ENCODE measurements around the gene TNS3. TPM values are rescaled to one million over a fixed set of nuclear protein-coding genes. Genes with fewer than 3 reads are reported as not detected.

The TNS3 gene
- total and polyA plus RNA-seq, 9 of the 15 experiments (the other 6 are each of a cell fraction or from before 2014, with no cell fraction given) = 0.20 TPM; not detected in 8

DNA sequence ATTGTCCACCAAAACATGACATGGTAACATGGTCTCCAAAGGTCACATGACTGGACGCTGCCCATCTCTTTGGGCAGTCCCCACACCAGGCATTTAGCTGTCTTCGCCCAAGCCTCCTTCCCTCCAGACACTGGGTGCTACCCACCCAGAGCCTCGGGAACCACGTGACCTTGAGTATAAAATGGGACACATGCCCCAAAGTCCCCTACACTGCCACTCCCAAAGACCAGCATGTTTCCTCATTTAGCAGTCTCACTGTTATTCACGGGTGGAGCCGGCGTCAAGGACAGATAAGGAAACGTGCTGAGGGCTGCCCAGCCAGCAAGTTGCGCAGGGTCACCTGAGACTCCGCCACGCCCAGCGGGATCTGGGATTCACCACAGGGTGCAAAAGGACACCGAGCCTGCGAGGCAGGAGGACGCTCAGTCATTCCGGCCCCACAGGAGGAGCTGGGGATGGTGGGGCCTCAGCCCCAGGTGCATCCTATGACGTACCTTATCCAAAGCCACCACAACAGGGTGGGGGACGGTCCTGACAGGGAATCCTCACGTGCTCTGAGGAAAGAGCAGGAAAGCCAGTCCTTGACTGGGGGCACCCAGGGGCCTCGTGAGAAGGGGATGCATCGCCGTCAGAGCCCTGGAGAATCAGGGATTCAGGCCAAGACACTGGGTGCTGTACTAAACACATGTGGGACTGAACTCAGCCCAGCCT lies 226.9 kb downstream of the TNS3 start (continued):
- TF ChIP-seq DACH1 (IDR thresholded peaks at IDR 0.05; ENCODE audit: partially characterized antibody) (no peak), CBFA2T2 (conservative IDR thresholded peaks at IDR 0.05) (peak; percentile 31; the same call in 1 of the 2 replicates), SPI1 (IDR thresholded peaks at IDR 0.05; ENCODE audit: borderline replicate concordance, low read depth, low read length) (no peak)

- H3K36me3 ChIP-seq (ENCODE audit: control insufficient read depth, insufficient read depth, low read length) = no peaks in the 10 kb centered on the region
- ChIA-PET POLR2A (no interaction called here), CTCF (ENCODE audit: low intra/inter-chr PET ratio) (no interaction called here)
- no peaks in the 10 kb centered on the region for H3K9me1 ChIP-seq (ENCODE audit: control insufficient read depth, insufficient read depth, low read length)
- WGBS (ENCODE audit: insufficient coverage, low coverage, missing lambda C conversion rate) = 4% methylated on average over 4 of the region's 4 CpGs
- ATAC-seq (no peak), DNase-seq (ENCODE audit: extremely low read depth in 1 of 4, low spot score in 3 of 4) (peak in 3 of 4 experiments; percentile 11 to 23 (median 22)), FAIRE-seq (no peak)
- H3K4me3 ChIP-seq = no peak overlapping the region
- H3K9ac ChIP-seq (ENCODE audit: insufficient read depth in 1 of 2, low read depth in 2 of 2, low read length in 2 of 2) = no peak overlapping the region
- H3K4me1 ChIP-seq (replicated peaks in 1 of 2; ENCODE audit: control insufficient read depth in 2 of 2, insufficient read depth in 2 of 2, low read length in 2 of 2) = peaks cover 10 to 14% of the 10 kb centered on the region in 2 experiments; a peak in 4 of 5 replicates
- H2AFZ ChIP-seq (ENCODE audit: low read depth, low read length) = no peak overlapping the region
- no peak overlapping the region for H3K27ac ChIP-seq (ENCODE audit: extremely low read depth, low read depth, low read length)
- no peak overlapping the region; the same call in 1 of the 2 replicates for H3K4me2 ChIP-seq (ENCODE audit: insufficient read depth, low read length)
- no peaks in the 10 kb centered on the region for H3K9me3 ChIP-seq (replicated peaks; ENCODE audit: control insufficient read depth, insufficient read depth, low read depth, low read length)
- H4K20me1 ChIP-seq (replicated peaks; ENCODE audit: control insufficient read depth, insufficient read depth, low read length) = no peaks in the 10 kb centered on the region
- in situ Hi-C loops (cut with MboI) (no loop called here), intact Hi-C loops (cut with micrococcal nuclease) (loop anchor here (5.0 kb wide), 1 partner anchor 83 kb away; no protein-coding TSS in a partner anchor)
- 0 out of 2 replicates have a peak, but pooled peaks have one; percentile 31 for TF ChIP-seq TAL1 (IDR thresholded peaks at IDR 0.05)
- 0 out of 2 replicates have a peak, but pooled peaks have one; percentile 15 for TF ChIP-seq CBFA2T2 (conservative IDR thresholded peaks at IDR 0.05)
- peak; percentile 28; the same call in 1 of the 2 replicates for TF ChIP-seq TCF3 (CRISPR knock-in tag; IDR thresholded peaks at IDR 0.05)
- no peak for TF ChIP-seq CHD1 (IDR thresholded peaks at IDR 0.05; ENCODE audit: low read length)
- peaks cover 3 to 43% of the 10 kb centered on the region in 2 experiments; a peak in 4 of 5 replicates for H3K27me3 ChIP-seq (ENCODE audit: control insufficient read depth in 2 of 2, insufficient read depth in 2 of 2, low read length in 2 of 2)
- no TSS peak for BruUV-seq (replicated peaks)
- H3K79me2 ChIP-seq (ENCODE audit: control insufficient read depth, insufficient read depth, low read length) = no peaks in the 10 kb centered on the region
Observed at GRCh38 chr7:47354071-47354470, 227.8 kb downstream of the TNS3 start.
